ENCODE data around the gene CENPP. TPM values are rescaled to one million over a fixed set of nuclear protein-coding genes. Genes with fewer than 3 reads are reported as not detected.

The CENPP gene
- total RNA-seq, 4 donors from 2014 or later, result 0.98 to 7.9 (median 5.4) TPM

DNA sequence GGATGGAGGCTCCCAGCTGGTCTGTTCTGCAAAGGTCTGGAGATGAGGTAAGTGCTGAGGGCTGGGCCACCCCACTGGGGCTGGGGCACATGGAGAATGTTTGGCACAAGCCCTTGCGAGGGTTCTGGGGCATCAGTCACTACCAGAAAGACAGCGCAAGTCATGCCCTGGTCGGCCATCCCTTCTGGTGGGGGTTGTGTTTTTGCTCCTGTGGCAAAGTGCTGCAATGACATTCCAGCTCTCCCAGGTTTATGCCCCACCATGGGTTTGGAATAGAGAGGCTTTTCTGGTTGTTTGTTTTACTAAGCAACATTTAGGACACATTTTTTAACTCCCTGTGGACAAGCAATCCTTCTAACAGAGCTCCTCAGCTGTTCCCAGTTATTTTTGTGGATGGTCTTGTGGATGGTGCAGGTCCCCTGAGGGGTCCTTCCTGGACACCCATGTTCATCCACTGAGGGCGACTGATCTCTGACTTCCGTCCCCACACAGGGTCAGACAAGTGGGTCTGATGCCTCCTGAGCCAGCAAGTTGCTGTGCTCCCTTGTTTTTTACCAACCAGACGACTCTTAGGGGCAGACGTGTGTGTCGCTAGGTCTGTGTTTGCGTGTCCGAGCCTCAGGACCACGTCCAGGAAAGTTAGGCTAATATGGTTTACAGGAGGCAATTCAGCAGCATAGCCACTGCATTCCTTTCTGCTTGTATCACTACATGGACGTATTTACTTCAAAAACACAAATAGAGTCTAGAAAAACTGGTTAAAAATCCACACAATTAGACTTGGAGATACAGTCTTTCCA is 274.9 kb downstream of the CENPP start:
- TF ChIP-seq, protein P1, sequence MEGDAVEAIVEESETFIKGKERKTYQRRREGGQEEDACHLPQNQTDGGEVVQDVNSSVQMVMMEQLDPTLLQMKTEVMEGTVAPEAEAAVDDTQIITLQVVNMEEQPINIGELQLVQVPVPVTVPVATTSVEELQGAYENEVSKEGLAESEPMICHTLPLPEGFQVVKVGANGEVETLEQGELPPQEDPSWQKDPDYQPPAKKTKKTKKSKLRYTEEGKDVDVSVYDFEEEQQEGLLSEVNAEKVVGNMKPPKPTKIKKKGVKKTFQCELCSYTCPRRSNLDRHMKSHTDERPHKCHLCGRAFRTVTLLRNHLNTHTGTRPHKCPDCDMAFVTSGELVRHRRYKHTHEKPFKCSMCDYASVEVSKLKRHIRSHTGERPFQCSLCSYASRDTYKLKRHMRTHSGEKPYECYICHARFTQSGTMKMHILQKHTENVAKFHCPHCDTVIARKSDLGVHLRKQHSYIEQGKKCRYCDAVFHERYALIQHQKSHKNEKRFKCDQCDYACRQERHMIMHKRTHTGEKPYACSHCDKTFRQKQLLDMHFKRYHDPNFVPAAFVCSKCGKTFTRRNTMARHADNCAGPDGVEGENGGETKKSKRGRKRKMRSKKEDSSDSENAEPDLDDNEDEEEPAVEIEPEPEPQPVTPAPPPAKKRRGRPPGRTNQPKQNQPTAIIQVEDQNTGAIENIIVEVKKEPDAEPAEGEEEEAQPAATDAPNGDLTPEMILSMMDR (IDR thresholded peaks at IDR 0.05; ENCODE audit: low read depth), result no peak

DNA sequence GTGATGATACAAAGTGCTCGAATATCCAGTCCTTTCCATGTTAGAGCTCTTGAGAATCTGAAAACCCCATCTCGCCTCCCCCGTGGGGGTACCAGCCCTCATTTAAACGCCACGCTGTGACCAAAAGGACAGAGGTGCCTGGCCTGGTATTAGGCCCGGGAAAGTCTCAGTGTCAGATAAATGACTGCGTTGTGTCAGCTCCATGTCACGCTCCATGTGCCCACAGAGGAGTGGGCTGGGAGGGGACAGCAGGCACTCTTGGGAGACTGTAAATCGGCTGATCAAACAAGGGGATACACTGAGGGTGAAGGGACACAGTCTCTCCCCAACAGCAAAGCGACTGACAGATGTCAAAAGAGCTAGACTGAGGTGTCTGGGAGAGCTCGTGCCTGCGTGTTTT is 275.7 kb downstream of the CENPP start:
- TF ChIP-seq, protein P1 (IDR thresholded peaks at IDR 0.05; ENCODE audit: low read depth), result no peak

DNA sequence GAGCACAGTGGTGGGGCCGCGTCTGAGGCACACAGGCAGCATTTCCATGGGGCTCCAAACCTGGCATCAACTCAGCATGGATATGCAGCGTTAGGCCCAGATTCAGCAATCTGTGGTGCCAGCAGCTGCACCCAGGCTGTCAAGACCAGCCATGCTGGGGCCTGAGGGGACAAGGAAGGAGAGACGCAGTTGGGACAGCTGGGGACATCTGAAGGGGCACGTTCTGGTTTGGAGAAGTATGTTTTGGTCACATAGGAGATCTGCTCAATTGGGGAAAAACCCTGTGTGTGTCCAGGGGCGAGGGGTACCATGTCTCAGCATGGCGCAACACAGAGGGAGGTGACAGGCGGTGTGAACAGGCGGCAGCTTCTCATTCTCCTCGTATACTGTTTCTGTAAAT is 276.7 kb downstream of the CENPP start:
- TF ChIP-seq, protein P1 (IDR thresholded peaks at IDR 0.05; ENCODE audit: low read depth), result no peak

DNA sequence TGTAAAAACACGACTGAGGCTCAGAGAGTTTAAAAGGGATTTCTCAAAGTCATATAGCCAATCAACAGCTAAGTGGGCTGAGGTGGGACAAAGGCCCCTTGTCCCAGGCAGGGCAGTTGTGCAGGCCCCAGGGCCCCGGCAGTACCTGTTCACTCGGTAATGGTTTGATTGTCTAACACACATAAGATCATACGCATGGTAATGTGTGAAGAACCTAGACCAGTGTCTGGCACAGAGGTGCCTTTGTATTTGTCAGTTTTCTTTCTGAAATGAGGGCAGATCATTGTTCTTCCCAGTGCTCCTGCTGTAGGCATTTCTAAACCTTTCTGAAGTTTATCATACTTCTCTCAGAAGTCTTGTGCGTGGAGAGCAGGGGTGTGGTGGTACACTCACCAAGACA is 277.3 kb downstream of the CENPP start:
- TF ChIP-seq, protein P1 (IDR thresholded peaks at IDR 0.05; ENCODE audit: low read depth), result no peak

DNA sequence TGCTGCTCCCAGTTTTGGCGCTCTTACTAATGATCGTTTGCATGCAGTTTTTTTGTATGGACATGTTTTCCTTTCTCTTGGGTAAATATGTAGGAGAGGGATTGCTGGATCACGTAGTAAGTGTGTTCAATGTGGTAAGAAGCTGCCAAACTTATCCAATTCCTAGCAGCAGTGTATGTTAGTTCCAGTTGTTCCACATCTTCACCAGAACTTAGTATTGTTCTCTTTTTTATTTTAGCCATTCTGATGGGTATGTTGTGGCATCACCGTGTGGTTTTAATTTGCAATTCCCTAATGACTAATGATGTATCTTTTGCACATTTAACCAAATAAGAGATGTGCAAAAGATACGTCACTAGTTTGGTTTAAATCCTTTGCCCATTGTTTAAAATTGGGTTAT is 278.2 kb downstream of the CENPP start:
- TF ChIP-seq, protein P1 (IDR thresholded peaks at IDR 0.05; ENCODE audit: low read depth), result no peak

DNA sequence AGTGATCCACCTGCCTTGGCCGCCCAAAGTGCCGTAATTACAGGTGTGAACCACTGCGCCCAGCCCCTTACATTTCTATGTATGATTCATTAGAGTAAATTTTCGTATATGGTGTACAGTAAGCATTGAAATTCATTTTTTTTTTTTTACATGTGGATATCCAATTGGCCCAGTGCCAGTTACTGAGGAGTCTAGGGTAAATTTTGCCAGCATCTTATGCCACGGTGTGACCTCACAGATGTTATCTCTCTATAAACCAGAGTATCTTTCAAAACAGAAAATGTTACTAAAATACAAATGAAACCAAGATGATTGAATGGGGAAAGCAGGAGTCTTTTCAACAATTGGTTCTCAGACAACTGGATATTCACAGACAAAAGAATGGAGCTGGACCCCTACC is 279.5 kb downstream of the CENPP start:
- TF ChIP-seq, protein P1 (IDR thresholded peaks at IDR 0.05; ENCODE audit: low read depth), result no peak

DNA sequence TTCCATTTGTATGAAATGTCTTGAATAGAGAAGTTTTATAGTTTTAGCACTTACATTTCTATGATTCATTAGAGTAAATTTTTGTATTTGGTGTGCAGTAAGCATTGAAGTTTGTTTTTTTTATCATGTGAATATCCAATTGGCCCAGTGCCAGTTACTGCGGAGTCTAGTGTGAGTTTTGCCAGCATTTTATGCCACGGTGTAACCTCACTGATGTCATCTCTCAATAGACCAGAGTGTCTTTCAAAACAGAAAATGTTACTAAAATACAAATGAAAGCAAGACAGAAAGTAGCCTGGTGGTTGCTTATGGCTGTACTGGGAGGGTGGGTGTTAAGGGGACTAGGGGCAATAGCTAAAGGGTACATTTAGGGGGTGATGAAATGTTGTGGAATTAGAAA is 281.3 kb downstream of the CENPP start:
- TF ChIP-seq, protein P1 (IDR thresholded peaks at IDR 0.05; ENCODE audit: low read depth), result no peak
